Measurements from ENCODE around the gene OR1J2. TPM values are rescaled to one million over a fixed set of nuclear protein-coding genes. Genes with fewer than 3 reads are reported as not detected.

OR1J2 gene
- total RNA-seq, 4 donors from 2014 or later, result not detected

- TF ChIP-seq CTCF (IDR thresholded peaks at IDR 0.05 in 4 of 5, conservative IDR thresholded peaks at IDR 0.05 in 1 of 5) (no peak), POLR2A (IDR thresholded peaks at IDR 0.05) (no peak)
- DNase-seq (no peak), ATAC-seq (no peak)
- no peak within 1 kb of the TSS for H3K27ac ChIP-seq
- in situ Hi-C loops (cut with MboI; ENCODE audit: low sequenced_read_pairs in 4 of 4), result no loop called here
- H3K4me1 ChIP-seq, result no peaks in the 10 kb centered on the region
- no peaks in the 10 kb centered on the region for H3K27me3 ChIP-seq
- H3K9me3 ChIP-seq, result no peaks in the 10 kb centered on the region
- H3K4me3 ChIP-seq, result no peak within 1 kb of the TSS
- intact Hi-C loops (cut with DNase I; ENCODE audit: low total_unique reads), result no loop called here
- H3K36me3 ChIP-seq, result no peaks in the 10 kb centered on the region
Measured at GRCh38 chr9:122552812-122553211, 42.2 kb downstream of the OR1J2 start, which contains the start of gene OR1N2. Gene OR1N2 (plus strand): TSS chr9:122553112. CDS start chr9:122553212, 100 bp downstream.

Other genes starting within 250 kb of the OR1J2 start
- 10 to 100 TPM; 10.6 to 26.6 (median 21.8) TPM for gene RBM18, start 246.0 kb upstream of the OR1J2 start, total RNA-seq
- 10 to 100 TPM; 33.2 to 55.7 (median 47.2) TPM for gene MRRF, start 245.9 kb upstream of the OR1J2 start, total RNA-seq
- 1 to 10 TPM in 3 of 4 donors, under 1 TPM in 1; 0.78 to 1.8 (median 1.0) TPM for gene PTGS1, start 139.8 kb upstream of the OR1J2 start, total RNA-seq
- gene OR1J1, start 32.9 kb upstream of the OR1J2 start, total RNA-seq, result not detected
- gene OR1J4, start 8.3 kb downstream of the OR1J2 start, total RNA-seq, result not detected
- not detected for gene OR1N1, start 16.5 kb downstream of the OR1J2 start, total RNA-seq
- gene OR1N2, start 42.3 kb downstream of the OR1J2 start, total RNA-seq, result not detected
- gene OR1L8, start 72.6 kb downstream of the OR1J2 start, total RNA-seq, result not detected
- gene OR1Q1, start 103.9 kb downstream of the OR1J2 start, total RNA-seq, result not detected
- gene OR1B1, start 146.8 kb downstream of the OR1J2 start, total RNA-seq, result not detected
- not detected for gene OR1L1, start 150.9 kb downstream of the OR1J2 start, total RNA-seq
- gene OR1L3, start 164.3 kb downstream of the OR1J2 start, total RNA-seq, result not detected
- gene OR1L4, start 213.2 kb downstream of the OR1J2 start, total RNA-seq, result not detected
- gene OR1L6, start 231.5 kb downstream of the OR1J2 start, total RNA-seq, result not detected

Measured in gastrocnemius medialis (tissue), 4 donors.